Measurements from ENCODE around the gene MPG. TPM values are rescaled to one million over a fixed set of nuclear protein-coding genes. Genes with fewer than 3 reads are reported as not detected.

MPG gene
- total and polyA plus RNA-seq, 2 of the 8 experiments (the other 6 are each of a cell fraction or from before 2014, with no cell fraction given): 37.6 to 83.7 TPM

- TF ChIP-seq RNF2 (IDR thresholded peaks at IDR 0.05; ENCODE audit: borderline replicate concordance, low read depth, low read length, missing control alignments, poor library complexity, severe bottlenecking) (no peak), GABPA (IDR thresholded peaks at IDR 0.05; ENCODE audit: borderline replicate concordance, insufficient read depth, low read length) (no peak), KDM4A (IDR thresholded peaks at IDR 0.05; ENCODE audit: low read depth, low read length, severe bottlenecking) (no peak), GTF2F1 (IDR thresholded peaks at IDR 0.05; ENCODE audit: borderline replicate concordance, low read depth, low read length) (no peak), NRF1 (IDR thresholded peaks at IDR 0.05; ENCODE audit: low read depth, low read length) (no peak), CEBPB (IDR thresholded peaks at IDR 0.05; ENCODE audit: low read depth, low read length) (no peak)
These were observed 15.6 kb upstream of the MPG start (continued) for GRCh38 chr16:62283-62967.

All from H1 (cell line).